ENCODE measurements around the gene TGM1. TPM values are rescaled to one million over a fixed set of nuclear protein-coding genes. Genes with fewer than 3 reads are reported as not detected.

The TGM1 gene
- total and polyA plus RNA-seq, 2 experiments from 2014 or later = 0.31 to 0.63 TPM

GRCh38 chr14:24232645-24233537 is 30.1 kb downstream of the TGM1 start, which contains the start of gene GMPR2 (continued):
- 0 out of 2 replicates have a peak, but pooled peaks have one; percentile 1 for TF ChIP-seq CREB1 (CRISPR knock-in tag; IDR thresholded peaks at IDR 0.05; ENCODE audit: low read depth)
- TF ChIP-seq NANOG (IDR thresholded peaks at IDR 0.05; ENCODE audit: borderline replicate concordance) = no peak
- TF ChIP-seq ZNF331 (CRISPR knock-in tag; IDR thresholded peaks at IDR 0.05; ENCODE audit: low read depth) = no peak
- peak; percentile 68 for TF ChIP-seq POLR2AphosphoS5 (IDR thresholded peaks at IDR 0.05; ENCODE audit: low read depth)

GRCh38 chr14:24232121-24232644 is 30.8 kb downstream of the TGM1 start, which contains the start of gene NEDD8:
Gene NEDD8, minus strand, starts transcription at chr14:24232367. Its CDS starts 100 bp downstream, at chr14:24232267.
- H3K27ac ChIP-seq (ENCODE audit: low read depth) = peak within 1 kb of the TSS; percentile 93
- ATAC-seq (peak; percentile 84), DNase-seq (ENCODE audit: low spot score) (no peak)
- H3K79me2 ChIP-seq (replicated peaks; ENCODE audit: insufficient read depth) = peaks cover 60% of the 10 kb centered on the region
- peaks cover 15% of the 10 kb centered on the region for H3K4me1 ChIP-seq (ENCODE audit: insufficient read depth)
- no peaks in the 10 kb centered on the region for H3K27me3 ChIP-seq (ENCODE audit: insufficient read depth)
- H3K4me2 ChIP-seq = peak within 1 kb of the TSS; percentile 97
- Mint-ChIP-seq H3K36me3 (ENCODE audit: low read depth) (peaks cover 22% of the 10 kb centered on the region), H3K27me3 (ENCODE audit: insufficient read depth, low read depth, poor library complexity) (peaks cover 7% of the 10 kb centered on the region), H3K4me1 (peaks cover 17% of the 10 kb centered on the region), H3K9me3 (no peaks in the 10 kb centered on the region), H3K27ac (peak within 1 kb of the TSS; percentile 95), H3K4me3 (peak within 1 kb of the TSS; percentile 91)
- H3K9me2 ChIP-seq (ENCODE audit: insufficient read depth) = no peaks in the 10 kb centered on the region
- H3K36me3 ChIP-seq (ENCODE audit: insufficient read depth) = peaks cover 11% of the 10 kb centered on the region; the same call in 1 of the 2 replicates
- TF ChIP-seq ETS1 (IDR thresholded peaks at IDR 0.05) (peak; percentile 95), CREB1 (CRISPR knock-in tag; IDR thresholded peaks at IDR 0.05; ENCODE audit: low read depth) (peak; percentile 79), STAT1 (IDR thresholded peaks at IDR 0.05; ENCODE audit: unreplicated experiment) (no peak), POLR2AphosphoS5 (IDR thresholded peaks at IDR 0.05; ENCODE audit: low read depth) (peak; percentile 67)
- peaks cover 7% of the 10 kb centered on the region; the same call in 1 of the 2 replicates for H3F3A ChIP-seq (replicated peaks; ENCODE audit: low read depth)
- peaks cover 10% of the 10 kb centered on the region for H4K20me1 ChIP-seq (replicated peaks; ENCODE audit: insufficient read depth)
- H2AFZ ChIP-seq = peak within 1 kb of the TSS; percentile 86
- peak within 1 kb of the TSS; percentile 81 for H3K4me3 ChIP-seq

GRCh38 chr14:24231263-24232120 is 31.5 kb downstream of the TGM1 start:
- DNase-seq (ENCODE audit: low spot score) (peak; percentile 76), ATAC-seq (peak; percentile 82)
- peaks cover 67% of the 10 kb centered on the region for H3K79me2 ChIP-seq (replicated peaks; ENCODE audit: insufficient read depth)
- no peaks in the 10 kb centered on the region for H3K27me3 ChIP-seq (ENCODE audit: insufficient read depth)
- H3K36me3 ChIP-seq (ENCODE audit: insufficient read depth) = peaks cover 6% of the 10 kb centered on the region; the same call in 1 of the 2 replicates
- peak overlapping the region; percentile 97 for H3K4me2 ChIP-seq
- H3K27ac ChIP-seq (ENCODE audit: low read depth) = peak overlapping the region; percentile 93
- H3K4me1 Mint-ChIP-seq = peaks cover 17% of the 10 kb centered on the region
- H4K20me1 ChIP-seq (replicated peaks; ENCODE audit: insufficient read depth) = peaks cover 10% of the 10 kb centered on the region
- peaks cover 7% of the 10 kb centered on the region for H3K27me3 Mint-ChIP-seq (ENCODE audit: insufficient read depth, low read depth, poor library complexity)
- H3K4me1 ChIP-seq (ENCODE audit: insufficient read depth) = peaks cover 15% of the 10 kb centered on the region
- H3K4me3 ChIP-seq = peak overlapping the region; percentile 81
- H3K9me3 Mint-ChIP-seq = no peaks in the 10 kb centered on the region
- H3F3A ChIP-seq (replicated peaks; ENCODE audit: low read depth) = peaks cover 7% of the 10 kb centered on the region; the same call in 1 of the 2 replicates
- peak overlapping the region; percentile 91 for H3K4me3 Mint-ChIP-seq
- H3K36me3 Mint-ChIP-seq (ENCODE audit: low read depth) = peaks cover 18% of the 10 kb centered on the region
- peak overlapping the region; percentile 95 for H3K27ac Mint-ChIP-seq
- peak overlapping the region; percentile 86 for H2AFZ ChIP-seq
- H3K9me2 ChIP-seq (ENCODE audit: insufficient read depth) = no peaks in the 10 kb centered on the region
- TF ChIP-seq CREB1 (CRISPR knock-in tag; IDR thresholded peaks at IDR 0.05; ENCODE audit: low read depth) (no peak), ETS1 (IDR thresholded peaks at IDR 0.05) (no peak), JUNB (IDR thresholded peaks at IDR 0.05; ENCODE audit: unreplicated experiment) (no peak)
